ENCODE results near the gene CREB3L2.

- TF ChIP-seq CTCF (conservative IDR thresholded peaks at IDR 0.05) (no peak), EZH2 (IDR thresholded peaks at IDR 0.05; ENCODE audit: low read depth) (no peak)
Measured at GRCh38 chr7:137900137-137900536, 101.7 kb downstream of the CREB3L2 start.

All from PC-9 (cell line).